ENCODE measurements around the gene LMTK3. TPM values are rescaled to one million over a fixed set of nuclear protein-coding genes. Genes with fewer than 3 reads are reported as not detected.
"Not testable (repeated sequence)": the region's sequence is repeated elsewhere in the genome, so short reads cannot be mapped to it uniquely, and the experiment has no call there.

The LMTK3 gene
- total RNA-seq, 2 donors from 2014 or later: 1.3 to 1.6 TPM

GRCh38 chr19:48530770-48531169, 19.1 kb upstream of the LMTK3 start:
- no peak for TF ChIP-seq CTCF (IDR thresholded peaks at IDR 0.05)
- no peak overlapping the region for H3K4me3 ChIP-seq
- H3K27ac ChIP-seq: no peak overlapping the region
- H3K27me3 ChIP-seq: no peaks in the 10 kb centered on the region
- no peaks in the 10 kb centered on the region for H3K36me3 ChIP-seq
- no peaks in the 10 kb centered on the region for H3K4me1 ChIP-seq
- H3K9me3 ChIP-seq: peaks cover 4 to 29% of the 10 kb centered on the region in 2 donors
- DNase-seq (ENCODE audit: low spot score): no peak

GRCh38 chr19:48530066-48530720, 18.6 kb upstream of the LMTK3 start:
- H3K4me1 ChIP-seq: no peaks in the 10 kb centered on the region
- peaks cover 4 to 29% of the 10 kb centered on the region in 2 donors for H3K9me3 ChIP-seq
- no peak for DNase-seq (ENCODE audit: low spot score)
- H3K4me3 ChIP-seq: no peak overlapping the region
- no peaks in the 10 kb centered on the region for H3K27me3 ChIP-seq
- TF ChIP-seq CTCF (IDR thresholded peaks at IDR 0.05): no peak
- H3K27ac ChIP-seq: no peak overlapping the region
- H3K36me3 ChIP-seq: no peaks in the 10 kb centered on the region

GRCh38 chr19:48529156-48529555, 17.5 kb upstream of the LMTK3 start:
- Histone ChIP-seq H3K27ac (no peak overlapping the region), H3K27me3 (no peaks in the 10 kb centered on the region), H3K4me1 (no peaks in the 10 kb centered on the region), H3K9me3 (peaks cover 4 to 38% of the 10 kb centered on the region in 2 donors), H3K4me3 (no peak overlapping the region), H3K36me3 (no peaks in the 10 kb centered on the region)
- TF ChIP-seq CTCF (IDR thresholded peaks at IDR 0.05): no peak
- no peak for DNase-seq (ENCODE audit: low spot score)

- Histone ChIP-seq H3K27me3 (no peaks in the 10 kb centered on the region), H3K9me3 (peaks cover 4 to 41% of the 10 kb centered on the region in 2 donors), H3K27ac (no peak overlapping the region), H3K4me3 (no peak overlapping the region), H3K36me3 (no peaks in the 10 kb centered on the region), H3K4me1 (no peaks in the 10 kb centered on the region)
- TF ChIP-seq CTCF (IDR thresholded peaks at IDR 0.05): no peak
- DNase-seq (ENCODE audit: low spot score): no peak
These were observed 13.1 kb upstream of the LMTK3 start for GRCh38 chr19:48524732-48525131.

DNA sequence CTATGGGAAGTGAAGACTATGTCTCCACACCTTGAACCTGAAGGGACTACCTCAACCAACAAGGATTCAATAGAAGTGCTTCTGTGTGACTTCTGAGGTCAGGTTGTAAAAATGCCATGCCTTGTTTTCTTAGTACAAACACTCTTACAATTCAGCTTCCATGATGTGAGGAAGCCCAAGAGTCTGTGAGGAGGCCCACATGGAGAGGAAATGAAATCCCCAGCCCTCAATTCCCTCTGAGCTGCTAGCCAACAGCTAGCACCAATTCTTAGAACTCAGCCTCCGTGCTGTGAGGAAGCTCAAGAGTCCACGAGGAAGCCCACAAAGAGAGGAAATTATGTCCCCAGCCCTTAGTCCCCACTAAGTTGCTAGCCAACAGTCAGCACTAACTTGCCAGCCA, 12.6 kb upstream of the LMTK3 start:
- Histone ChIP-seq H3K27me3 (no peaks in the 10 kb centered on the region), H3K36me3 (no peaks in the 10 kb centered on the region), H3K4me3 (no peak overlapping the region), H3K27ac (no peak overlapping the region), H3K4me1 (no peaks in the 10 kb centered on the region), H3K9me3 (peaks cover 3 to 41% of the 10 kb centered on the region in 2 donors)
- no peak for DNase-seq (ENCODE audit: low spot score)
- TF ChIP-seq CTCF (IDR thresholded peaks at IDR 0.05): no peak

DNA sequence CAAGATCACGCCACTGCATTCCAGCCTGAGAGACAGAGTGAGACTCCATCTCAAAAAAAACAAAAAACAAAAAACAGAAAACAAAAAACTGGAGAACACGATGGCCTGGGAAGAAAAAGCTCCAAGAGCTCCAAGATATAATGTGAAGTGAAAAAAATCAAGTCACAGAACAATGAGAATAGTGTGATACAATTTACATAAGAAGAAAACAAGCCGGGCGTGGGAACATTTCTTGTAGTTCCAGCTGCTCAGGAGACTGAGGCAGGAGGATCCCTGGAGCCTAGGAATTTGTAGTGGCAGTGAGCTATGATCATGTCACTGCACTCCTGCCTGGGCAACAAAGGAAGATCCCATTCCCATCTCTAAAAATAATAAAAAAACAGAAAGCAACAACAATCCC, 8.5 kb upstream of the LMTK3 start:
- Histone ChIP-seq H3K4me3 (no peak overlapping the region), H3K4me1 (no peaks in the 10 kb centered on the region), H3K27me3 (no peaks in the 10 kb centered on the region), H3K36me3 (no peaks in the 10 kb centered on the region), H3K9me3 (peaks cover 0 to 12% of the 10 kb centered on the region in 2 donors), H3K27ac (no peak overlapping the region)
- no peak for DNase-seq (ENCODE audit: low spot score)
- TF ChIP-seq CTCF (IDR thresholded peaks at IDR 0.05): no peak

DNA sequence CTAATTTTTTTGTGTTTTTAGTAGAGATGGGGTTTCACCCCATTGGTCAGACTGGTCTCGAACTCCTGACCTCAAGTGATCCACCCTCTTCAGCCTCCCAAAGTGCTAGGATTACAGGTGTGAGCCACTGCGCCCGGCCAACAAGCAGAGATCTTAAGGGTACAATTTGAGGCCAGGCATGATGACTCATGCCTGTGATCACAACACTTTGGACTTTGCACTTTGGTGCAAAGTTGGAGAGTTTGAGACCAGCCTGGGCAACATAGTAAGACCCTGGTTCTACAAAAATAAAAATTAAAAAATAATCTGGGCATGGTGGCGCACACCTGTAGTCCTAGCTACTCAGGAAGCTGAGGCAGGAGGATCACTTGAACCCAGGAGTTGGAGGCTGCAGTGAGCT, 7.8 kb upstream of the LMTK3 start:
- H3K27ac ChIP-seq; H3K4me3 ChIP-seq; H3K4me1 ChIP-seq; H3K27me3 ChIP-seq; H3K36me3 ChIP-seq; DNase-seq (ENCODE audit: low spot score); H3K9me3 ChIP-seq: not testable (repeated sequence)
